HG03565 (cell line): ENCODE measurements around the gene GP1BA.
A peak's percentile ranks its signal among the peaks of the same experiment; 100 is the strongest.

Experiments
- ATAC-seq: cut with Tn5 transposase; IDR thresholded peaks from one replicate; pipeline ENCODE4 v1.9.1; 2021; ENCODE audit warnings: mild to moderate bottlenecking, moderate library complexity; ENCODE audit not compliant: unreplicated experiment

The GP1BA gene

DNA sequence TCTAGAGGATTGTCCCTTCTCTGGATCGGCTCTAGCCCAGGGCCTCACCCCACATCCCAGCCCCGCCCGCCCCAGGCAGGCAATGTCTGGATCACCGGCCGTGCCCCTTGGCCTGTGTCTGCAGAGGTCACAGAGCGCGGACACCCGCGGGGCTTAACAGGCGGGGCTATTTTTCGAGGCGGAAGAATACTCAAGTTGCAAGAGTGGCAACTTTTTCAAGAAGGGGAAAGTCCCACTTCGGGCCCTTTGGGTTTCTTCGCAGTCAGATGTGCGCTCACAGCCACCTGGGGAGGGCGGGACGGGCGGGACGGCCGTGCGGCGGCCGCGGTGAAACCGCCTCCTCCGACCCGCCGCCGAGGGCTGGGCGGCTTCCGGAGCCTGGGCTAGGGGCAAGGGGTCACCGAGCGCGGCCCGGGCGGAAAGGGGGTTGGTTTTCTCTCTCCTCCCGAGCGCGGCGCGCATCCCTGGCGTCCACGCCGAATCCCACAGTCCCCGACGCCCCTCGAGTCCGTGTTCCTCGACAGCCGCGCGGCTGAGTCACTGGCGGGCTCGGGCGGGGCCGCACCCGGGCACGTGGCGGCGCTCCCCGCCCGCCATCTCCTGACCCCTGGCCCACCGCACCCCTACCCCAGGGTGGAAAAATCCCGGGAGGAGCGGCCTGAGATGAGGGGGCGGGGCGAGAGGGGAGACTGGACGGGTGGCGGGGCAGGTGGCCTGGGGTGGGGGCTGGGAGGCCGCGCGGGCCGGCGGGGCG, 17.4 kb downstream of the GP1BA start:
- ATAC-seq, result no peak

GRCh38 chr17:4950075-4950745, 18.1 kb downstream of the GP1BA start:
- ATAC-seq, result no peak

DNA sequence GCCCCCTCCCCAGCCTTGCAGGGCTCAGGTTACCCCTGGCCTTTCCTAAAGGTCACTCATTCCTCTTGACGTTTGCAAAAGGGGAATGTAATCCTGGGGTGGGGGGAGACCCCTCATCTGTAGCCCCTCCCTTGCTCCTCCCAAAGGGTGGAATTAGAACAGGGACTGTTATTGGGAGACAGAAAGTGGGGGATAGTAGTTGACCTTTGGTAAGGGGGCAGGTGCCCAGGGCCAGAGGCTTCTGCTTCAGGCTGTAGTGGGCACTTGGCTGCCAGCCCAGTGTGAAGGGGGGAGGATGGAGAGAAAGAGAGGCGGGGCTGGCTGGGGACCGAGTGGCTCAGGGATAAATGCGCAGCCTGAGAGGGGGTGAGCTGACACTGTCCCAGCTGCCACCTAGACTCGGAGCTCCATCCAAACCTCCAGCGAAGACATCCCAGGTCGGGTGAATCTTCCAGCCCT, 18.7 kb downstream of the GP1BA start, which contains the start of gene ENO3:
Gene ENO3, plus strand, starts transcription at position 374 of the 459 bp plus-strand sequence. CDS start 711 bp downstream, outside the sequence.
- no peak for ATAC-seq

GRCh38 chr17:4951486-4951885, 19.4 kb downstream of the GP1BA start:
- ATAC-seq, result no peak

DNA sequence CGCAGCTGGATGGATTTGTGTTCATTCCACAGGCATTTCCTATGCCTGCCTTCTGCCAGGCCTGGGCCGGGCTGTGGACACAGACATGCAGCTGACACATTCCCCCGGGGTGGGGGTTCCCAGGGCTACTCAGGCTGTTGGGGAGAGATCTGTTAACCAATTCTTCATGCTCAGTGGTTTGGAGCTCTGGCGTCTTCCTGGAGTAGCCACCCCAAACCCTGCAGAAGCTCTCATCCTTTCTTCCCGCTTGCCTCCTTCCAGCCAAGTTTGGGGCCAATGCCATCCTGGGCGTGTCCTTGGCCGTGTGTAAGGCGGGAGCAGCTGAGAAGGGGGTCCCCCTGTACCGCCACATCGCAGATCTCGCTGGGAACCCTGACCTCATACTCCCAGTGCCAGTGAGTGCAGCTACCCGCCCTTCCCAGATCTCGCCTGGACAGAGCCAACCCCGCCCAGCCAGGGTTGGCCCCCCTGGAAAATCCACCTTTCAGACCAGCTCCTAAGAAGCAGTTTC, 21.4 kb downstream of the GP1BA start:
- ATAC-seq, result no peak

- ATAC-seq, result no peak
These were observed 23.0 kb downstream of the GP1BA start for GRCh38 chr17:4955091-4955490.

- no peak for ATAC-seq
These were observed 24.5 kb downstream of the GP1BA start for GRCh38 chr17:4956493-4957061.

- no peak for ATAC-seq
These were observed 26.0 kb downstream of the GP1BA start for GRCh38 chr17:4958102-4958501.

- no peak for ATAC-seq
These were observed 27.3 kb downstream of the GP1BA start for GRCh38 chr17:4959261-4959965.

GRCh38 chr17:4960279-4960922, 28.3 kb downstream of the GP1BA start:
- ATAC-seq, result no peak

GRCh38 chr17:4965311-4965986, 33.4 kb downstream of the GP1BA start:
- ATAC-seq, result no peak

DNA sequence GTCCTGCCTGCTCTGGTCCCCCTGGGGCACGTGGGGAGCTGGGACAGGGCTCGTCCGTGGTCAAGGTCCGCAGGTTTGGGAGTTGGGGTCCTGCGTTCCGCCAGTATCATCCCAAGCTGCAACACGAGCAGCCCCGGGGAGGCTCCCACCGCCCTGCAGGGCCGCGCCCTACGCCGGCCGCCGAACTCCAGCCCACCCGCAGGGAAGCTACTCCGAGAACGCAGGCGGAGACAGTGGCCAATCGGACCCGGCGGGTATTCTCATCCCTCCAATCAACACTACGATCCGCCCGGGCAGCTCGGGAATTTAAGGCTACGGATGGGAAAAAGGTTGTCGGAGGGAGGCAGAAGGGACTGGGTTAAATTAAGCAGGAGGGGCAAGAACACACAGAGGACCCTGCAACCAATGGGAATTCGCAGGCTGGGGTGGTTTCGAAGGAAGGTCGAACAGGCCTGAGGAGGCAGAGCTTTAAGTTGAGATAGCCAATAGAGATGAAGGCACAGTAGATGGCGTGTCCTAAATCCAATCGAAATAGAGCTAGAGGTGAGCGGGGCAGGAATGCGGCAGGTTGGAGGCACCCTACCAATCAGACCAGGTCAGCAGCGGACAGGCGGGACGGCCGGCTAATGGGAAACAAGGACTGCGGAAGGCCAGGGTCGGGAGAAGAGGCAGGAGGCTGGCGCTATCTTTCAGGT, 34.9 kb downstream of the GP1BA start:
- peak; percentile 69 for ATAC-seq

DNA sequence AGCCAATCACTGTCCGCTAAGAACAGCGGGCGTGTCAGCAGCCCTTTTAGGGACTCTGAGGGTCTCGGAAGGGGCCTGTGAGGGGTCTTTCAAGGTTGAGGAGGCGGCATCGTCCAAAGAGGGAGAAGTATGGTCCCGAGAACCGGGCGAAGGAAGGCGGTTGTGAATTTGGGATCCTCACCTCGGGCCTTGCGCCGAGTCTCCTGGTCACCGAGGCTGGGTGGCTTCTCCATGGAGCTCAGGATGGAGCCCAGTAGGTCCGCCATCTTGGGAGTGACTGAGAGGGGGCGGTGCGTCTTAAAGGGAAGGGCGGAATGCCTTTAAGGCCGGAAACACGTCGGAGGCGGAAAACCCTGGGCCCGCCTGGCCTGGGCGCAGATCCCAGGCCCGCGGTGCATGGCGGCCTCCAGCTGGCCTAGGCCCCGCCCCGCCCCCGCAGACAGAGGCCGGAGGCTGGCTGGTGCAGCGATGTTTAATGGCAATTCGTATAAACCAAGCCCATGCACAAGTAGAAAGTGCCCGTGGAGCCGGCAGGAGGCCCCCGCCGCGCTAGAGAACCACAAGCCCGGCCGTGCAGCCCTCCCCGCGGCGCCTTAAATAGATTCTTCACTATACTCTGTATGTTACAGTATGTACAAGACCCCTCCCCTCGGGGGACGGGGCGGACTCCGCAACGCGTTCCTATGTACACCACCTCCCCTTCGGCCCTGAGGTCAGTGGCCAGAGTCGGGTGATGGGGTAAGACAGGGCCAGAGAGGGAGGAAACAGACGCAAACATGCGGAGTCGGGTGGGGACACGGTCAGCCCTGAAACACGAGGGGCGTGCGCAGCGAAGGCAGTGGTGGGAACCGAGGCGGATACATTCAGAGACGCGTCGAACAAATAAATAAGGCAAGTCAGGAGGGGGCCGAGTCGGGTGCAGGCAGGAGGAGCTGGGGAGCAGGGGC, 35.7 kb downstream of the GP1BA start, which contains the start of gene SPAG7:
Gene SPAG7, minus strand, starts transcription at position 279 of the 947 bp plus-strand sequence. Its CDS starts 13 bp downstream, at position 266.
- ATAC-seq, result peak; percentile 45

GRCh38 chr17:4968486-4969046, 36.5 kb downstream of the GP1BA start:
- no peak for ATAC-seq

- no peak for ATAC-seq
These were observed 37.0 kb downstream of the GP1BA start for GRCh38 chr17:4969047-4969550.

GRCh38 chr17:4969551-4970173, 37.6 kb downstream of the GP1BA start:
- no peak for ATAC-seq

DNA sequence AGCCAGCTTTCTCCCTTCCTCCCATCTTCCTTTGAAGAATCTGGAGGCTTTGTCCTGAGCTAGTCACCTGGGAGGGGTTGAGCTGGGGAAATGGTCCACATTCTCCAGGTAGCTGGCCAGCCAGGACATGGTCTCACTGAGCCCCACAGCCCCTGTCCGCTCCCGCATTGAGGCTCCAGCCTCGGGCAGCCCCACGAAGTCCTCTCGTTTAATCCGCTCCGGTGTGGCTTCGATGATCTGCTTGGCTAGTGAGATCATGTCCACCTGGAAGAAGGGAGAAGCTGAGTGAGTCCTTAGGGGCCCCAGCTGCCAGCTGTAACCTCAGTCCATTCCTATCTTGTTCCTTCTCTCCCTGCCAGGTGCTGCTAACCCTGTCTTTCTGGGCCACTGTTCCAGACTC, 38.2 kb downstream of the GP1BA start:
- no peak for ATAC-seq
